Osteocyte (in vitro differentiated cells): ENCODE results near the gene FHIT. TPM values are rescaled to one million over a fixed set of nuclear protein-coding genes. Genes with fewer than 3 reads are reported as not detected.

Experiments
- DNase-seq: peaks from one replicate; pipeline ENCODE4 v3.0.0; 2021; ENCODE audit warnings: mixed read lengths; ENCODE audit not compliant: unreplicated experiment; ENCODE audit errors: extremely low spot score
- H3K27ac Mint-ChIP-seq: one replicate; pipeline ENCODE4 v1.8.0; 2021; ENCODE audit warnings: mild to moderate bottlenecking, mixed read lengths; ENCODE audit not compliant: unreplicated experiment
- H3K27me3 Mint-ChIP-seq: one replicate; pipeline ENCODE4 v1.8.0; 2021; ENCODE audit warnings: mixed read lengths; ENCODE audit not compliant: unreplicated experiment
- H3K36me3 Mint-ChIP-seq: one replicate; pipeline ENCODE4 v1.8.0; 2021; ENCODE audit warnings: mixed read lengths; ENCODE audit not compliant: unreplicated experiment
- H3K4me1 Mint-ChIP-seq: one replicate; pipeline ENCODE4 v1.8.0; 2021; ENCODE audit warnings: mixed read lengths; ENCODE audit not compliant: unreplicated experiment
- H3K4me3 Mint-ChIP-seq: one replicate; pipeline ENCODE4 v1.8.0; 2021; ENCODE audit warnings: mild to moderate bottlenecking, moderate library complexity, mixed read lengths; ENCODE audit not compliant: unreplicated experiment
- H3K9me3 Mint-ChIP-seq: one replicate; pipeline ENCODE4 v1.8.0; 2021; ENCODE audit warnings: mixed read lengths; ENCODE audit not compliant: unreplicated experiment
- total RNA-seq: library from RNA; stranded (reverse); gene quantifications from 2 replicates; pipeline ENCODE4 v1.2.1, GENCODE V29; 2021
- TF ChIP-seq, protein P1 (sequence below): fragments of 200-600 bp; sonication (generic); IDR thresholded peaks from 2 replicates; pipeline ENCODE4 v1.5.0; 2021; ENCODE audit warnings: antibody characterized with exemption, mild to moderate bottlenecking, moderate library complexity

The FHIT gene
- total RNA-seq, 1 donor from 2014 or later: 2.3 TPM

DNA sequence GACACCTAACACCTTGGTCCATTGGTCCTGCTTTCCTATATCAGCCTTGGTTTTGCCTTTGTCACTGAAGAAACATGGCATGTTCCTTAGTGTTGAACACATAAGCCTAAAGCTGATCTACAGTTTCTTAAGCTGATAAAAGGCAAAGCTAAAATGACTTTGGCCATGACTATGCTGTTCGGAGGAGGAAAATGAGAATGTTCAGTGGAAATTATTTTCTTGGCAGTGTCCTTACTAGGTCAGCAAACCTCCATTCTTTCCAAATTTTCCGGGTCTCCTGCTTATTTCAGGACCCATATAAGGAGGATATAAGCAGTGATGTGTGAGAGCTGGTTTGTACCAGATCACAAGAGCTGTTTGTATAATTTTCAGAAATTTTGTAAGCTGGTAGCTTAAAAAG is 1368.5 kb downstream of the FHIT start:
- Mint-ChIP-seq H3K4me3 (no peak overlapping the region), H3K9me3 (no peaks in the 10 kb centered on the region), H3K4me1 (peaks cover 2% of the 10 kb centered on the region), H3K27ac (no peak overlapping the region), H3K27me3 (peaks cover 18% of the 10 kb centered on the region), H3K36me3 (no peaks in the 10 kb centered on the region)
- no peak for DNase-seq
- TF ChIP-seq, protein P1, sequence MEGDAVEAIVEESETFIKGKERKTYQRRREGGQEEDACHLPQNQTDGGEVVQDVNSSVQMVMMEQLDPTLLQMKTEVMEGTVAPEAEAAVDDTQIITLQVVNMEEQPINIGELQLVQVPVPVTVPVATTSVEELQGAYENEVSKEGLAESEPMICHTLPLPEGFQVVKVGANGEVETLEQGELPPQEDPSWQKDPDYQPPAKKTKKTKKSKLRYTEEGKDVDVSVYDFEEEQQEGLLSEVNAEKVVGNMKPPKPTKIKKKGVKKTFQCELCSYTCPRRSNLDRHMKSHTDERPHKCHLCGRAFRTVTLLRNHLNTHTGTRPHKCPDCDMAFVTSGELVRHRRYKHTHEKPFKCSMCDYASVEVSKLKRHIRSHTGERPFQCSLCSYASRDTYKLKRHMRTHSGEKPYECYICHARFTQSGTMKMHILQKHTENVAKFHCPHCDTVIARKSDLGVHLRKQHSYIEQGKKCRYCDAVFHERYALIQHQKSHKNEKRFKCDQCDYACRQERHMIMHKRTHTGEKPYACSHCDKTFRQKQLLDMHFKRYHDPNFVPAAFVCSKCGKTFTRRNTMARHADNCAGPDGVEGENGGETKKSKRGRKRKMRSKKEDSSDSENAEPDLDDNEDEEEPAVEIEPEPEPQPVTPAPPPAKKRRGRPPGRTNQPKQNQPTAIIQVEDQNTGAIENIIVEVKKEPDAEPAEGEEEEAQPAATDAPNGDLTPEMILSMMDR: no peak

DNA sequence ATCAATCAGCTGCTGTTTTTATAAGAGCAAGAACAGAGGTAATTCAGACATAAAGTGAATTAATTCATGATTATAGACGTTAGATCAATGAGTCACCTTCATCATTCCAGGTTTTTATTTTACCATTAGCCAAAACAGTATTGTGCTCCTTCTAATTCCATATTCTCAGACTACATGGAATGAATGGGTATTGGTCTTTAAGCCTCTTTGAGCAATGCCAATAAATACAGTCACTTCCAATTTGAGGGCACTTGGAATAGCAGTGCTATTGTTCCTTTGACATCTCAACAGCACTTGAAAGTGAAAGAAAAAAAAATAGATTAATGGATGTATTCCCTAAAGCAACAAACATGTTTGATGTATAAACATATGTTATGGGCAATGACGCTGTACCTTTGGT is 1370.5 kb downstream of the FHIT start:
- TF ChIP-seq, protein P1: no peak
- DNase-seq: no peak
- no peak overlapping the region for H3K27ac Mint-ChIP-seq
- H3K9me3 Mint-ChIP-seq: no peaks in the 10 kb centered on the region
- H3K4me3 Mint-ChIP-seq: no peak overlapping the region
- no peaks in the 10 kb centered on the region for H3K36me3 Mint-ChIP-seq
- peaks cover 18% of the 10 kb centered on the region for H3K27me3 Mint-ChIP-seq
- H3K4me1 Mint-ChIP-seq: peaks cover 4% of the 10 kb centered on the region

DNA sequence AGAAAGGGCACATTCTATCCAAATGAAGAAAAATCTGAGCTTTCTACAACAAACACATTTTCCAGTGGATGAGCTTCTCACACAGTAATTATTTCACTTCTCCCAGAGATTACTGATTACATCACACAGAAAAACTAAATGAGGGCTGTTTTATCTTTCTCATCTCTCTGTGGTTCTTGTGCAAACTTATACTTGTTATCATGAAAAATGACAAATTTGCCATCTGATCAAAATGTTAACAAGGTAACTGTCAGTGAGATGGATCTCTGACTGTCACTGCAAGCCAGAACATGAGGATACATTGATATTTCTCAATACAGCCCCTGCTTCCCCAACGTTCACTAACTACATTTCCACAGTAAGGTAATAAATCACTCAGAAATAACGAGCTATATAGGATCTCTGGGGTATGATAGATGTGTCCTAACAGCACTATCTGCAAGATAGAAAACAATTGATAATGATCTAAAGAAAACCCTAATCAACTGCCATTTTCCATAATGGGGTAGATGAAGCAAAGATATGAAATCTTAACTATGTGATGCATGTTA is 1372.1 kb downstream of the FHIT start:
- Mint-ChIP-seq H3K27me3 (peaks cover 18% of the 10 kb centered on the region), H3K4me1 (peaks cover 4% of the 10 kb centered on the region), H3K27ac (no peak overlapping the region), H3K4me3 (no peak overlapping the region), H3K36me3 (no peaks in the 10 kb centered on the region), H3K9me3 (no peaks in the 10 kb centered on the region)
- TF ChIP-seq, protein P1: no peak
- DNase-seq: no peak

DNA sequence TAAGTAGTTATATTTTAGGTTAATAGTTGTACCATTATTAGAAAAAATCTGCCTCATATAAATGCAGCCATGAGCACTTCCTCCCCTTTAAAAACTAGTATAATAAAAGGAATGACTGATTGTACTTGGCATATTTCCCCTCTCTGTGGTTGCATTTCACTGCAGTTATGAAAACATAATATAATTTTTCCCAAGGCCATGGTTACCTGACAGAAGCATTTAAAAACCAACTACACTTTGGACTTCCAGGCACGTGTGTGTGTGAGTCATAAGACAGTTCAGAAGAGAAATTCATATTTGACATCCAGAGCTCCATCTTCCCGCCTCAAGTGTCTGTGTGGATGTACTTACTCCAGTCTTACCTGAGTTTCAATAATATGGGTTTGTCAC is 1373.2 kb downstream of the FHIT start:
- Mint-ChIP-seq H3K27me3 (peaks cover 16% of the 10 kb centered on the region), H3K9me3 (peaks cover 1% of the 10 kb centered on the region), H3K36me3 (no peaks in the 10 kb centered on the region), H3K27ac (no peak overlapping the region), H3K4me3 (no peak overlapping the region), H3K4me1 (peaks cover 4% of the 10 kb centered on the region)
- TF ChIP-seq, protein P1: no peak
- no peak for DNase-seq

DNA sequence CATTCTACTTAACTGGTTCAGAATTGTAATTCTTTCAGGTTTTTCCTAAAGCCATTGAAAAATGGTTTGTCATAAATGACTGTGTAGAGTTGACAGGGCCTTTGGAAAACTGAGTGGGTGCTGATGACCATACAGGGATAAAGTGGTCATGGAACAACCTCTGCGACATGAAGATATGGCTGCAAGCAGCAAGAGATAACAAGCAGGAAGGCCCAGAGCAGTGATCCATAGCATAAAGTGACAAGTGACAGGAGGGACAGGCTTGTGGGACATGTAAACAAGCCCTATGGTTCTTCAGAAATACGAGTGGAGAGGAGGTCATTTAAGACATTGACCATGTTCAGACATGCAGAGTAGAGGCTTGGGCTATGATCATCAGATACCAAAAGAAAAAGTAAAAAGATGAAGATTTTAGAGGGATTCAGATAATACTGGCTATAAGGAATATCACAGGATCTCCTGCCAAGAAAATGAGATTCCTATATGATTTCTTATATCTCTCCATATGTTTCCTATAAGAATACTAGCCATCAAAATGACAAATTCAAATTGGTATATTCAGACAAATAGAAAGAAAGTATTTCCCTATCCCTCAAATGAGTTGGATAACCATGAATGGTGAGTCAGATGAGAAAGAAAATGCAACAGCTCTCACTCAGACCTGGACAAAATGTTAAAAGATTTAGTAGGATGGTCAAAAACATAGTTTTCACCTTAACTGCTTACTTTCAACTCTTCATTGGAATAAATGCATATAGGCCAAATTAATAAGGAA is 1373.8 kb downstream of the FHIT start:
- TF ChIP-seq, protein P1: no peak
- peaks cover 3% of the 10 kb centered on the region for H3K9me3 Mint-ChIP-seq
- peaks cover 14% of the 10 kb centered on the region for H3K27me3 Mint-ChIP-seq
- no peaks in the 10 kb centered on the region for H3K36me3 Mint-ChIP-seq
- no peak for DNase-seq
- peaks cover 4% of the 10 kb centered on the region for H3K4me1 Mint-ChIP-seq
- no peak overlapping the region for H3K27ac Mint-ChIP-seq
- H3K4me3 Mint-ChIP-seq: no peak overlapping the region
